Breast epithelium (tissue), 3 donors: ENCODE results near the gene FRMD4A.

ENCODE experiments used
- CTCF ChIP-seq, 3 donors: fragments of 450-650 bp; IDR thresholded peaks; one replicate each; pipeline ENCODE4 v1.5.1; 2016 to 2017; ENCODE audit warnings: antibody characterized with exemption in 3 of 3, mild to moderate bottlenecking in 3 of 3, moderate library complexity in 3 of 3
- POLR2AphosphoS5 ChIP-seq, 3 donors: sonication (generic); formaldehyde crosslinking; IDR thresholded peaks; one replicate each; pipeline ENCODE4 v1.6.1; 2017; ENCODE audit warnings: antibody characterized with exemption in 3 of 3

- no peak for TF ChIP-seq CTCF (IDR thresholded peaks at IDR 0.05)
- no peak for TF ChIP-seq POLR2AphosphoS5 (IDR thresholded peaks at IDR 0.05)
Observed at GRCh38 chr10:13652860-13653259, 677.9 kb downstream of the FRMD4A start.
